Ishikawa (cell line): ENCODE measurements around the gene MLLT3.

Experiments
- CEBPB ChIP-seq: IDR thresholded peaks from 2 replicates; pipeline ENCODE4 v1.6.1; 2012
- CREB1 ChIP-seq: IDR thresholded peaks from 2 replicates; pipeline ENCODE4 v1.6.1; 2012; ENCODE audit warnings: low read depth
- EGR1 ChIP-seq: IDR thresholded peaks from 2 replicates; pipeline ENCODE4 v1.6.1; 2012
- EP300 ChIP-seq: IDR thresholded peaks from 2 replicates; pipeline ENCODE4 v1.6.1; 2012; ENCODE audit warnings: borderline replicate concordance
- FOXM1 ChIP-seq: IDR thresholded peaks from 2 replicates; pipeline ENCODE4 v1.6.1; 2012; ENCODE audit warnings: low read depth, borderline replicate concordance
- MAX ChIP-seq: IDR thresholded peaks from 2 replicates; pipeline ENCODE4 v1.6.1; 2012
- NFIC ChIP-seq: IDR thresholded peaks from 2 replicates; pipeline ENCODE4 v1.6.1; 2012
- RAD21 ChIP-seq: IDR thresholded peaks from 2 replicates; pipeline ENCODE4 v1.6.1; 2012; ENCODE audit warnings: low read depth
- REST ChIP-seq: IDR thresholded peaks from 2 replicates; pipeline ENCODE4 v1.6.1; 2012; ENCODE audit warnings: low read depth, mild to moderate bottlenecking
- TAF1 ChIP-seq: IDR thresholded peaks from 2 replicates; pipeline ENCODE4 v1.6.1; 2012; ENCODE audit warnings: low read depth, mild to moderate bottlenecking
- TCF12 ChIP-seq: IDR thresholded peaks from 2 replicates; pipeline ENCODE4 v1.6.1; 2012; ENCODE audit warnings: low read depth
- TEAD4 ChIP-seq: IDR thresholded peaks from 2 replicates; pipeline ENCODE4 v1.6.1; 2012
- USF1 ChIP-seq: IDR thresholded peaks from 2 replicates; pipeline ENCODE4 v1.6.1; 2012
- YY1 ChIP-seq: IDR thresholded peaks from 2 replicates; pipeline ENCODE4 v1.6.1; 2012; ENCODE audit warnings: low read depth
- ZBTB7A ChIP-seq: IDR thresholded peaks from 2 replicates; pipeline ENCODE4 v1.6.1; 2012; ENCODE audit warnings: low read depth

The MLLT3 gene

GRCh38 chr9:20486552-20486951 lies 135.7 kb downstream of the MLLT3 start:
- TF ChIP-seq YY1 (no peak), EGR1 (no peak), RAD21 (no peak), CEBPB (no peak), MAX (no peak), TCF12 (no peak), TEAD4 (no peak), REST (no peak), ZBTB7A (no peak), USF1 (no peak), FOXM1 (no peak)

- no peak for TF ChIP-seq FOXM1
- TF ChIP-seq CEBPB: no peak
- TF ChIP-seq MAX: no peak
- no peak for TF ChIP-seq NFIC
- TF ChIP-seq ZBTB7A: no peak
- no peak for TF ChIP-seq TEAD4
- TF ChIP-seq RAD21: no peak
- TF ChIP-seq CREB1: no peak
- TF ChIP-seq REST: no peak
- TF ChIP-seq TAF1: no peak
- TF ChIP-seq TCF12: no peak
- TF ChIP-seq YY1: no peak
- no peak for TF ChIP-seq USF1
- TF ChIP-seq EGR1: no peak
Measured at GRCh38 chr9:20481437-20481836, 140.9 kb downstream of the MLLT3 start.

- TF ChIP-seq TEAD4 (no peak), EGR1 (no peak), RAD21 (no peak), TCF12 (no peak), USF1 (no peak), MAX (no peak)
Measured at GRCh38 chr9:20480249-20480648, 142.1 kb downstream of the MLLT3 start.

- TF ChIP-seq EGR1 (no peak), TAF1 (no peak), RAD21 (no peak), CREB1 (no peak), YY1 (no peak), TEAD4 (no peak), MAX (no peak)
Measured at GRCh38 chr9:20479419-20480155, 142.7 kb downstream of the MLLT3 start.

GRCh38 chr9:20478786-20479185 lies 143.5 kb downstream of the MLLT3 start:
- TF ChIP-seq TAF1 (no peak), EGR1 (no peak), MAX (no peak), REST (no peak), NFIC (no peak), EP300 (no peak), RAD21 (no peak), YY1 (no peak), CEBPB (no peak), TCF12 (no peak), CREB1 (no peak), FOXM1 (no peak), ZBTB7A (no peak), TEAD4 (no peak), USF1 (no peak)
